ENCODE data around the gene TAF11L4. TPM values are rescaled to one million over a fixed set of nuclear protein-coding genes. Genes with fewer than 3 reads are reported as not detected.
"Not testable (repeated sequence)": the region's sequence is repeated elsewhere in the genome, so short reads cannot be mapped to it uniquely, and the experiment has no call there.

The TAF11L4 gene
- total RNA-seq, 1 experiment from 2014 or later = not detected

- H3K9me3 ChIP-seq, H3K36me3 ChIP-seq, H3K4me3 ChIP-seq, DNase-seq, H3K27me3 ChIP-seq: not testable (repeated sequence)
These were observed 4.9 kb downstream of the TAF11L4 start for GRCh38 chr5:17526504-17526903.

- DNase-seq, H3K36me3 ChIP-seq, H3K9me3 ChIP-seq, H3K27me3 ChIP-seq, H3K4me3 ChIP-seq: not testable (repeated sequence)
These were observed 6.8 kb downstream of the TAF11L4 start, which contains the start of gene TAF11L6 for GRCh38 chr5:17528369-17528768. Gene TAF11L6 (plus strand): TSS chr5:17528669.

Other genes with a start within 250 kb of the TAF11L4 start
- not detected in 2 replicates for gene TAF11L2, start 23.6 kb upstream of the TAF11L4 start, total RNA-seq (2014; rRNA removed; shearing (Covaris generic); ENCODE audit: low replicate concordance)
- gene TAF11L3, start 3.4 kb upstream of the TAF11L4 start, total RNA-seq (2014; rRNA removed; shearing (Covaris generic); ENCODE audit: low replicate concordance) = not detected in 2 replicates
- gene TAF11L5, start 3.4 kb downstream of the TAF11L4 start, total RNA-seq (2014; rRNA removed; shearing (Covaris generic); ENCODE audit: low replicate concordance) = not detected in 2 replicates
- not detected in 2 replicates for gene TAF11L6, start 6.9 kb downstream of the TAF11L4 start, total RNA-seq (2014; rRNA removed; shearing (Covaris generic); ENCODE audit: low replicate concordance)
- not detected in 2 replicates for gene TAF11L7, start 64.0 kb downstream of the TAF11L4 start, total RNA-seq (2014; rRNA removed; shearing (Covaris generic); ENCODE audit: low replicate concordance)
- not detected in 2 replicates for gene TAF11L8, start 69.2 kb downstream of the TAF11L4 start, total RNA-seq (2014; rRNA removed; shearing (Covaris generic); ENCODE audit: low replicate concordance)
- not detected in 2 replicates for gene TAF11L9, start 72.6 kb downstream of the TAF11L4 start, total RNA-seq (2014; rRNA removed; shearing (Covaris generic); ENCODE audit: low replicate concordance)
- not detected in 2 replicates for gene TAF11L10, start 76.0 kb downstream of the TAF11L4 start, total RNA-seq (2014; rRNA removed; shearing (Covaris generic); ENCODE audit: low replicate concordance)
- gene TAF11L11, start 82.4 kb downstream of the TAF11L4 start, total RNA-seq (2014; rRNA removed; shearing (Covaris generic); ENCODE audit: low replicate concordance) = not detected in 2 replicates
- not detected in 2 replicates for gene TAF11L12, start 88.6 kb downstream of the TAF11L4 start, total RNA-seq (2014; rRNA removed; shearing (Covaris generic); ENCODE audit: low replicate concordance)
- not detected in 2 replicates for gene TAF11L13, start 110.3 kb downstream of the TAF11L4 start, total RNA-seq (2014; rRNA removed; shearing (Covaris generic); ENCODE audit: low replicate concordance)
- gene TAF11L14, start 112.7 kb downstream of the TAF11L4 start, total RNA-seq (2014; rRNA removed; shearing (Covaris generic); ENCODE audit: low replicate concordance) = not detected in 2 replicates